ENCODE measurements around the gene TMPRSS11D.

- no peak for TF ChIP-seq CTCF (IDR thresholded peaks at IDR 0.05; ENCODE audit: low read depth, low read length)
- TF ChIP-seq EZH2phosphoT487 (IDR thresholded peaks at IDR 0.05; ENCODE audit: low read depth), result no peak
Measured at GRCh38 chr4:67787311-67787710, 96.5 kb downstream of the TMPRSS11D start.

All from OCI-LY3 (cell line).